Ovary (tissue), 3 donors: ENCODE results near the gene LRRTM4.

Source experiments
- CTCF ChIP-seq, 3 donors: fragments of 450-650 bp in 2 of 3; fragments of 200-600 bp in 1 of 3; IDR thresholded peaks; one replicate each; pipeline versions ENCODE4 v1.5.1 to v1.8.0; 2016 to 2022; ENCODE audit warnings: antibody characterized with exemption in 3 of 3, mild to moderate bottlenecking in 1 of 3
- POLR2A ChIP-seq: fragments of 450-650 bp; IDR thresholded peaks from one replicate; pipeline ENCODE4 v1.6.1; 2017; ENCODE audit warnings: antibody characterized with exemption, mild to moderate bottlenecking, moderate library complexity
- donor health status: DM: no; HTN: no; CAD: no.

GRCh38 chr2:77538031-77538430 lies 15.9 kb upstream of the LRRTM4 start:
- TF ChIP-seq CTCF (IDR thresholded peaks at IDR 0.05): no peak
- no peak for TF ChIP-seq POLR2A
